Spleen (tissue), 11 donors: Measurements from ENCODE around the gene SASS6. TPM values are rescaled to one million over a fixed set of nuclear protein-coding genes. Genes with fewer than 3 reads are reported as not detected.

Experiments
- DNase-seq: peaks from one replicate; pipeline ENCODE4 v3.0.0-alpha.2; 2020
- H3K27ac ChIP-seq, 8 donors: fragments of 200-600 bp; sonication (generic) in 7 of 8; 1 replicate in 4 of 8; 2 replicates in 4 of 8; pipeline versions ENCODE4 v1.5.0 to v1.8.0; 2016 to 2021; ENCODE audit warnings: inconsistent platforms in 4 of 8, mild to moderate bottlenecking in 4 of 8, moderate library complexity in 1 of 8
- H3K27me3 ChIP-seq, 7 donors: fragments of 200-600 bp; sonication (generic) in 6 of 7; replicated peaks in 1 of 7; 1 replicate in 4 of 7; 2 replicates in 3 of 7; pipeline versions ENCODE4 v1.5.0 to v1.8.0; 2016 to 2021; ENCODE audit warnings: inconsistent platforms in 3 of 7, mild to moderate bottlenecking in 1 of 7
- H3K36me3 ChIP-seq, 6 donors: fragments of 200-600 bp; sonication (generic) in 5 of 6; 1 replicate in 4 of 6; 2 replicates in 2 of 6; pipeline versions ENCODE4 v1.5.0 to v1.8.0; 2016 to 2021; ENCODE audit warnings: inconsistent platforms in 2 of 6
- H3K4me1 ChIP-seq, 6 donors: fragments of 200-600 bp; sonication (generic) in 5 of 6; 1 replicate in 3 of 6; 2 replicates in 3 of 6; pipeline versions ENCODE4 v1.5.0 to v1.8.0; 2016 to 2021; ENCODE audit warnings: inconsistent platforms in 3 of 6
- H3K4me3 ChIP-seq, 8 donors: fragments of 200-600 bp; sonication (generic) in 7 of 8; 1 replicate in 4 of 8; 2 replicates in 4 of 8; pipeline versions ENCODE4 v1.5.0 to v1.8.0; 2016 to 2021; ENCODE audit warnings: inconsistent platforms in 4 of 8, mild to moderate bottlenecking in 4 of 8, moderate library complexity in 2 of 8
- H3K9me3 ChIP-seq, 8 donors: fragments of 200-600 bp; sonication (generic) in 7 of 8; 1 replicate in 4 of 8; 2 replicates in 4 of 8; pipeline versions ENCODE4 v1.5.0 to v1.8.0; 2016 to 2021; ENCODE audit warnings: inconsistent platforms in 4 of 8
- POLR2A ChIP-seq, 3 donors: fragments of 450-650 bp; IDR thresholded peaks; one replicate each; pipeline ENCODE4 v1.5.1; 2017; ENCODE audit warnings: antibody characterized with exemption in 3 of 3, mild to moderate bottlenecking in 1 of 3
- POLR2AphosphoS5 ChIP-seq, 3 donors: sonication (generic); formaldehyde crosslinking; IDR thresholded peaks; one replicate each; pipeline ENCODE4 v1.5.1; 2017; ENCODE audit warnings: antibody characterized with exemption in 3 of 3
- WGBS, 5 donors: extraction: QIAGEN DNeasy Blood & Tissue Kit in 3 of 5; methylation state at CpG; one replicate each; pipeline versions ENCODE4 v1.1.5 to v1.1.7; 2013 to 2018; 5-methylcytosine and 5-hydroxymethylcytosine counted together
- intact Hi-C: fragments of 100-400 bp; cut with DNase I; formaldehyde crosslinking; loops from one replicate; pipeline ENCODE4 v1.15.0; 2023; ENCODE audit warnings: low total_unique reads
- polyA plus RNA-seq, 3 donors: library from polyadenylated mRNA; stranded (reverse); fragments of 200-250 nt; gene quantifications; one replicate each; pipeline ENCODE4 v1.2.1, GENCODE V29; 2013
- total RNA-seq, 7 donors: library from RNA; depleted of rRNA in 3 of 7; stranded (reverse); fragments of >200 nt in 3 of 7; fragmentation: NEBNext Ultra II Directional in 4 of 7; extraction: Animal tissue kit (Norgen Biotek cat#: 25700) in 4 of 7; gene quantifications; one replicate each; pipeline versions ENCODE4 v1.1.0 to v1.2.1, GENCODE V29; 2016 to 2021
- TF ChIP-seq, protein P1 (sequence below), 11 experiments: fragments of 200-600 bp in 7 of 11; fragments of 450-650 bp in 4 of 11; sonication (generic) in 4 of 11; IDR thresholded peaks in 8 of 11; conservative IDR thresholded peaks in 3 of 11; 1 replicate in 7 of 11; 2 replicates in 4 of 11; pipeline versions ENCODE4 v1.4.0 to v1.8.0; 2016 to 2021; ENCODE audit warnings: antibody characterized with exemption in 11 of 11, inconsistent platforms in 4 of 11, mild to moderate bottlenecking in 1 of 11
- donor health status: healthy with polysubstance abuse.
- donor health status: DM: no; HTN: no; CAD: no; lungs with moderate emphysema.
- donor health status: DM: no; HTN: no; CAD: no.
- donor health status: Bipolar disorder and iron deficiency.
- donor health status: healthy.
- donor health status: DM: no; HTN: no; CAD: no.
- donor health status: DM: yes; HTN: yes; CAD: no.

Gene SASS6
- total and polyA plus RNA-seq, 10 donors, result 2.7 to 9.2 (median 4.2) TPM

DNA sequence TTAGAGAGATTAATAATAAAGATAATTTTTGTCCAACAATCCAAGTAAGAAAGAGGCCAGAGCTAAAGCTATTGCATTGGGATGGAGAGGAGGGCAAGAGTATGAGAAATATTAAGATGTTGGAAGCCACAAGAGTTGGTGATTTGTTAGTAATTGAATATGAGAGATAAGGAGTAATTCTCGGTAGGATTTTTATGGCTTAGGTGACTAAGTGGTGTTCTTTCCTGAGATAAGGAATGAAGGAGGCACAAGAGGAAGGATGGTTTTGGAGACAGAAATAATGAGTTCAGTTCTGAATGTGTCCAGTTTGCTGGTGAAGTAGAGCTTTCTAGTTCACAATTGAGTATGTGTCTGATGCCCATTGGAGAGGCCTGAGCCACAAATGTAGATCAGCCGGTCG lies 9.6 kb upstream of the SASS6 start:
- TF ChIP-seq, protein P1, sequence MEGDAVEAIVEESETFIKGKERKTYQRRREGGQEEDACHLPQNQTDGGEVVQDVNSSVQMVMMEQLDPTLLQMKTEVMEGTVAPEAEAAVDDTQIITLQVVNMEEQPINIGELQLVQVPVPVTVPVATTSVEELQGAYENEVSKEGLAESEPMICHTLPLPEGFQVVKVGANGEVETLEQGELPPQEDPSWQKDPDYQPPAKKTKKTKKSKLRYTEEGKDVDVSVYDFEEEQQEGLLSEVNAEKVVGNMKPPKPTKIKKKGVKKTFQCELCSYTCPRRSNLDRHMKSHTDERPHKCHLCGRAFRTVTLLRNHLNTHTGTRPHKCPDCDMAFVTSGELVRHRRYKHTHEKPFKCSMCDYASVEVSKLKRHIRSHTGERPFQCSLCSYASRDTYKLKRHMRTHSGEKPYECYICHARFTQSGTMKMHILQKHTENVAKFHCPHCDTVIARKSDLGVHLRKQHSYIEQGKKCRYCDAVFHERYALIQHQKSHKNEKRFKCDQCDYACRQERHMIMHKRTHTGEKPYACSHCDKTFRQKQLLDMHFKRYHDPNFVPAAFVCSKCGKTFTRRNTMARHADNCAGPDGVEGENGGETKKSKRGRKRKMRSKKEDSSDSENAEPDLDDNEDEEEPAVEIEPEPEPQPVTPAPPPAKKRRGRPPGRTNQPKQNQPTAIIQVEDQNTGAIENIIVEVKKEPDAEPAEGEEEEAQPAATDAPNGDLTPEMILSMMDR (IDR thresholded peaks at IDR 0.05 in 8 of 11, conservative IDR thresholded peaks at IDR 0.05 in 3 of 11), result no peak
- TF ChIP-seq POLR2A (IDR thresholded peaks at IDR 0.05) (no peak), POLR2AphosphoS5 (IDR thresholded peaks at IDR 0.05) (no peak)
- H3K4me3 ChIP-seq, result no peak overlapping the region
- intact Hi-C loops, result no loop called here
- H3K27ac ChIP-seq, result no peak overlapping the region
- H3K36me3 ChIP-seq, result peaks cover 0 to 100% (median 96%) of the 10 kb centered on the region in 6 donors
- no peaks in the 10 kb centered on the region for H3K9me3 ChIP-seq
- H3K4me1 ChIP-seq, result no peaks in the 10 kb centered on the region
- H3K27me3 ChIP-seq, result no peaks in the 10 kb centered on the region
- DNase-seq, result no peak
- whole genome bisulfite sequencing, 5 donors, result 88 to 96% (median 93%) methylated on average over 3 of the region's 3 CpGs

- Histone ChIP-seq H3K36me3 (peaks cover 0 to 98% (median 91%) of the 10 kb centered on the region in 6 donors), H3K27ac (no peak overlapping the region), H3K27me3 (no peaks in the 10 kb centered on the region), H3K9me3 (no peaks in the 10 kb centered on the region), H3K4me1 (peaks cover 0 to 6% (median 1%) of the 10 kb centered on the region in 6 donors), H3K4me3 (no peak overlapping the region)
- TF ChIP-seq POLR2AphosphoS5 (IDR thresholded peaks at IDR 0.05) (no peak), POLR2A (IDR thresholded peaks at IDR 0.05) (no peak)
- TF ChIP-seq, protein P1 (IDR thresholded peaks at IDR 0.05 in 8 of 11, conservative IDR thresholded peaks at IDR 0.05 in 3 of 11), result no peak
- DNase-seq, result no peak
- WGBS, 5 donors, result 88 to 94% (median 90%) methylated on average over 4 of the region's 4 CpGs
- intact Hi-C loops, result no loop called here
Observed at GRCh38 chr1:100141192-100141591, 8.5 kb upstream of the SASS6 start.

DNA sequence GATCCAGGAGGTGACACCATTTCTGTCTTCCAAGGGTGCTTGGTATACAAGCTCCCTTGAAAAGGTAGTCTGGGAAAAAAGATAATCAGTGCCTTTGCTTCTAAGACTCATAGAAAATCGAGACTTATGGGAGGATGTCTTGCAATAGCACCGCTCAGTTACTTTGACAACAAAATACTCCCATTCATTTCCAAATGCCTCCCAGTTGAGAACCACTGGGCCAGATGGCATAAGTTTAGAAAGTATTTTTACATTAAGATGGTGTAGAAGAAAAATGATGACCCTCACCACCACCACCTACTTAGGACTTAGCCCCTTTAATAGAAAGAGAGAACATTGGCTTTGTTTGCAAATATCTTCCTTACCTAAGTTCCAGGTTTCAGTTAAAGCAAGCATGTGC lies 4.9 kb upstream of the SASS6 start:
- no peaks in the 10 kb centered on the region for H3K27me3 ChIP-seq
- intact Hi-C loops, result loop anchor here (10.0 kb wide), 2 partner anchors 137 to 217 kb away; partner anchors contain the start of gene CDC14A
- peaks cover 13 to 36% (median 26%) of the 10 kb centered on the region in 6 donors for H3K4me1 ChIP-seq
- H3K9me3 ChIP-seq, result no peaks in the 10 kb centered on the region
- H3K27ac ChIP-seq, result no peak overlapping the region
- H3K4me3 ChIP-seq, result no peak overlapping the region
- peaks cover 0 to 63% (median 56%) of the 10 kb centered on the region in 6 donors for H3K36me3 ChIP-seq
- no peak for DNase-seq
- TF ChIP-seq, protein P1 (IDR thresholded peaks at IDR 0.05 in 8 of 11, conservative IDR thresholded peaks at IDR 0.05 in 3 of 11), result no peak
- TF ChIP-seq POLR2A (IDR thresholded peaks at IDR 0.05) (no peak), POLR2AphosphoS5 (IDR thresholded peaks at IDR 0.05) (no peak)
- WGBS, 5 donors, result 97 to 99% (median 98%) methylated on average over 2 of the region's 2 CpGs

GRCh38 chr1:100134872-100135271 lies 2.1 kb upstream of the SASS6 start:
- WGBS, 5 donors, result 71 to 88% (median 77%) methylated on average over 3 of the region's 3 CpGs
- H3K36me3 ChIP-seq, result peaks cover 0 to 35% (median 31%) of the 10 kb centered on the region in 6 donors
- TF ChIP-seq POLR2A (IDR thresholded peaks at IDR 0.05) (no peak), POLR2AphosphoS5 (IDR thresholded peaks at IDR 0.05) (no peak)
- TF ChIP-seq, protein P1 (IDR thresholded peaks at IDR 0.05 in 8 of 11, conservative IDR thresholded peaks at IDR 0.05 in 3 of 11), result no peak
- intact Hi-C loops, result loop anchor here (10.0 kb wide), 2 partner anchors 140 to 220 kb away; partner anchors contain the start of gene CDC14A
- DNase-seq, result no peak
- no peaks in the 10 kb centered on the region for H3K9me3 ChIP-seq
- no peak overlapping the region for H3K27ac ChIP-seq
- H3K27me3 ChIP-seq, result no peaks in the 10 kb centered on the region
- H3K4me1 ChIP-seq, result peaks cover 18 to 62% (median 41%) of the 10 kb centered on the region in 6 donors
- H3K4me3 ChIP-seq, result no peak overlapping the region
